Colon (tissue), 2 donors: Measurements from ENCODE around the gene ST3GAL6.
"Not testable (repeated sequence)": the region's sequence is repeated elsewhere in the genome, so short reads cannot be mapped to it uniquely, and the experiment has no call there.

Source experiments
- FAIRE-seq: peaks from 2 replicates; lab custom pipeline; 2012; peaks lifted over from hg19 to GRCh38; lab: Jason Lieb, UNC
- donor health status: control.
- donor health status: control.

Gene ST3GAL6

GRCh38 chr3:98805571-98805970 is 42.4 kb downstream of the ST3GAL6 start:
- no peak for FAIRE-seq

GRCh38 chr3:98806521-98806920 is 43.4 kb downstream of the ST3GAL6 start:
- FAIRE-seq: no peak

GRCh38 chr3:98807011-98807410 is 43.9 kb downstream of the ST3GAL6 start:
- no peak for FAIRE-seq

- no peak for FAIRE-seq
Measured at GRCh38 chr3:98807561-98807960, 44.4 kb downstream of the ST3GAL6 start.

GRCh38 chr3:98808071-98808470 is 44.9 kb downstream of the ST3GAL6 start:
- FAIRE-seq: no peak

- FAIRE-seq: no peak
Measured at GRCh38 chr3:98809557-98809956, 46.4 kb downstream of the ST3GAL6 start.

GRCh38 chr3:98811048-98811447 is 47.9 kb downstream of the ST3GAL6 start:
- FAIRE-seq: no peak

- FAIRE-seq: peak; percentile 36
Measured at GRCh38 chr3:98812851-98813374, 49.8 kb downstream of the ST3GAL6 start.

- FAIRE-seq: no peak
Measured at GRCh38 chr3:98814817-98815420, 51.8 kb downstream of the ST3GAL6 start.

- FAIRE-seq: no peak
Measured at GRCh38 chr3:98817547-98818041, 54.5 kb downstream of the ST3GAL6 start.

- no peak for FAIRE-seq
Measured at GRCh38 chr3:98821063-98821462, 57.9 kb downstream of the ST3GAL6 start.

- no peak for FAIRE-seq
Measured at GRCh38 chr3:98823791-98824190, 60.7 kb downstream of the ST3GAL6 start.

- no peak for FAIRE-seq
Measured at GRCh38 chr3:98824256-98824655, 61.1 kb downstream of the ST3GAL6 start.

GRCh38 chr3:98826126-98826525 is 63.0 kb downstream of the ST3GAL6 start:
- no peak for FAIRE-seq

GRCh38 chr3:98827221-98827920 is 64.2 kb downstream of the ST3GAL6 start:
- no peak for FAIRE-seq

- FAIRE-seq: no peak
Measured at GRCh38 chr3:98829246-98829832, 66.2 kb downstream of the ST3GAL6 start.

- FAIRE-seq: not testable (repeated sequence)
Measured at GRCh38 chr3:98831060-98831459, 67.9 kb downstream of the ST3GAL6 start.

GRCh38 chr3:98839846-98840245 is 76.7 kb downstream of the ST3GAL6 start:
- FAIRE-seq: no peak

GRCh38 chr3:98843266-98843959 is 80.3 kb downstream of the ST3GAL6 start:
- FAIRE-seq: no peak
